PC-9 (cell line): ENCODE measurements around the gene TMUB1. TPM values are rescaled to one million over a fixed set of nuclear protein-coding genes. Genes with fewer than 3 reads are reported as not detected.

Experiments used
- BruUV-seq: library from RNA; stranded (reverse); fragments of 400-500 nt; replicated peaks from 2 replicates; lab custom pipeline; 2021; lab: Mats Ljungman, UMichigan
- CTCF ChIA-PET: fragments of 300-600 bp; sonication (Branson Sonifier 250); formaldehyde crosslinking; loops from one replicate; lab custom pipeline; 2022; ENCODE audit warnings: antibody characterized with exemption; lab: Charles Lee
- POLR2A ChIA-PET: fragments of 300-600 bp; sonication (Branson Sonifier 250); formaldehyde crosslinking; loops from one replicate; lab custom pipeline; 2022; ENCODE audit warnings: antibody characterized with exemption; ENCODE audit not compliant: unreplicated experiment; lab: Charles Lee
- DNase-seq, 2 experiments: peaks; one replicate each; pipeline versions ENCODE4 v3.0.0 to v3.0.0-alpha.2; 2015 to 2022; ENCODE audit warnings: mixed read lengths in 1 of 2
- H2AFZ ChIP-seq: fragments of 200-600 bp; sonication (generic); 2 replicates; pipeline ENCODE4 v1.8.1; 2017; ENCODE audit warnings: antibody characterized with exemption
- H3F3A ChIP-seq: fragments of 200-600 bp; sonication (generic); 2 replicates; pipeline ENCODE4 v1.8.1; 2017; ENCODE audit warnings: antibody characterized with exemption, mild to moderate bottlenecking, low read depth; ENCODE audit not compliant: insufficient read depth
- H3K27ac ChIP-seq: fragments of 200-600 bp; sonication (generic); 2 replicates; pipeline ENCODE4 v1.6.1; 2016; ENCODE audit warnings: mixed run types
- H3K27me3 ChIP-seq: fragments of 200-600 bp; sonication (generic); 2 replicates; pipeline ENCODE4 v1.6.1; 2016; ENCODE audit warnings: low read depth, mixed run types; ENCODE audit not compliant: insufficient read depth
- H3K36me3 ChIP-seq: fragments of 200-600 bp; sonication (generic); 2 replicates; pipeline ENCODE4 v1.6.1; 2016; ENCODE audit warnings: low read depth, mixed run types
- H3K4me1 ChIP-seq: fragments of 200-600 bp; sonication (generic); replicated peaks from 2 replicates; pipeline ENCODE4 v1.6.1; 2016; ENCODE audit warnings: mixed run types; ENCODE audit not compliant: insufficient read depth
- H3K4me2 ChIP-seq: fragments of 200-600 bp; sonication (generic); 2 replicates; pipeline ENCODE4 v1.6.1; 2017; ENCODE audit warnings: mixed run types
- H3K4me3 ChIP-seq: fragments of 200-600 bp; sonication (generic); 2 replicates; pipeline ENCODE4 v1.6.1; 2016; ENCODE audit warnings: mixed run types
- H3K79me2 ChIP-seq: fragments of 200-600 bp; sonication (generic); 2 replicates; pipeline ENCODE4 v1.6.1; 2017; ENCODE audit warnings: low read depth, mixed run types
- H3K9me2 ChIP-seq: fragments of 200-600 bp; sonication (generic); 2 replicates; pipeline ENCODE4 v1.8.1; 2017; ENCODE audit warnings: mild to moderate bottlenecking; ENCODE audit not compliant: insufficient read depth
- H3K9me3 ChIP-seq: fragments of 200-600 bp; sonication (generic); 2 replicates; pipeline ENCODE4 v1.8.1; 2016; ENCODE audit warnings: low read depth; ENCODE audit not compliant: insufficient read depth
- H4K20me1 ChIP-seq: fragments of 200-600 bp; sonication (generic); 2 replicates; pipeline ENCODE4 v1.8.1; 2017; ENCODE audit not compliant: insufficient read depth
- EZH2 ChIP-seq: fragments of 200-600 bp; sonication (generic); IDR thresholded peaks from 2 replicates; pipeline ENCODE4 v1.8.0; 2017; ENCODE audit warnings: antibody characterized with exemption, low read depth
- intact Hi-C: fragments of 100-400 bp; cut with micrococcal nuclease; formaldehyde crosslinking; loops from one replicate; pipeline ENCODE4 v1.10.0; 2022; ENCODE audit not compliant: unreplicated experiment
- total RNA-seq: library from RNA; stranded (reverse); gene quantifications from 2 replicates; pipeline ENCODE4 v1.2.3, GENCODE V29; 2021
- TF ChIP-seq, protein P1 (sequence below): fragments of 200-600 bp; sonication (generic); conservative IDR thresholded peaks from 2 replicates; pipeline ENCODE4 v1.6.1; 2017; ENCODE audit warnings: mixed run types, antibody characterized with exemption, mild to moderate bottlenecking, moderate library complexity

Gene TMUB1
- total RNA-seq, 1 experiment from 2014 or later: 87.8 TPM

DNA sequence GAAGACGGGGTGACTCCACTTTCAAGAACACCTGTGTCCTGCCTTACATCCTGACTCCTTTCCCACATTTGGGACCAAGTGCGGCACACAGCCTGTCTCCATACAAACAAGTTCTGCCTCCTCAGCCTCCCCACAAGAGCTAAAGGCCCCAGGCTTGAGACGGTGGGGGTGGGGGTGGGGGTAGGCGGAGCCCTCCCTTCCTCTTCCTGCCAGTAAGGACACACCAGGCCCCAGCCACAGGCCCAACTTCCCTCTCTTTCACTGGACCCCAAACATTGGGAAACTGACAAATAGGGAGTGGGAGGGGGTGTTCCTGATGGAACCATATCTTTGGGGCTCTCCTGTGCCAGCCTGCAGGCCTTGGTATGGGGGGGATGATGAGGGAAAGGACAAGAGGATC, 30.2 kb downstream of the TMUB1 start:
- ChIA-PET CTCF (interaction anchor here (0.6 kb wide), 2 partner anchors 151 to 203 kb away, joined by 5 to 7 read pairs; no protein-coding TSS in a partner anchor), POLR2A (interaction anchor here (0.7 kb wide), 1 partner anchor 172 kb away, joined by 7 read pairs; no protein-coding TSS in a partner anchor)
- Histone ChIP-seq H3K4me3 (no peak overlapping the region), H3K9me3 (no peaks in the 10 kb centered on the region), H3K9me2 (no peaks in the 10 kb centered on the region), H4K20me1 (no peaks in the 10 kb centered on the region), H3K4me1 (peaks cover 6% of the 10 kb centered on the region), H3K79me2 (no peaks in the 10 kb centered on the region), H3K27me3 (no peaks in the 10 kb centered on the region), H2AFZ (no peak overlapping the region), H3F3A (peaks cover 17% of the 10 kb centered on the region; the same call in 1 of the 2 replicates), H3K4me2 (no peak overlapping the region), H3K36me3 (no peaks in the 10 kb centered on the region), H3K27ac (no peak overlapping the region)
- intact Hi-C loops: no loop called here
- no peak for TF ChIP-seq EZH2
- TF ChIP-seq, protein P1, sequence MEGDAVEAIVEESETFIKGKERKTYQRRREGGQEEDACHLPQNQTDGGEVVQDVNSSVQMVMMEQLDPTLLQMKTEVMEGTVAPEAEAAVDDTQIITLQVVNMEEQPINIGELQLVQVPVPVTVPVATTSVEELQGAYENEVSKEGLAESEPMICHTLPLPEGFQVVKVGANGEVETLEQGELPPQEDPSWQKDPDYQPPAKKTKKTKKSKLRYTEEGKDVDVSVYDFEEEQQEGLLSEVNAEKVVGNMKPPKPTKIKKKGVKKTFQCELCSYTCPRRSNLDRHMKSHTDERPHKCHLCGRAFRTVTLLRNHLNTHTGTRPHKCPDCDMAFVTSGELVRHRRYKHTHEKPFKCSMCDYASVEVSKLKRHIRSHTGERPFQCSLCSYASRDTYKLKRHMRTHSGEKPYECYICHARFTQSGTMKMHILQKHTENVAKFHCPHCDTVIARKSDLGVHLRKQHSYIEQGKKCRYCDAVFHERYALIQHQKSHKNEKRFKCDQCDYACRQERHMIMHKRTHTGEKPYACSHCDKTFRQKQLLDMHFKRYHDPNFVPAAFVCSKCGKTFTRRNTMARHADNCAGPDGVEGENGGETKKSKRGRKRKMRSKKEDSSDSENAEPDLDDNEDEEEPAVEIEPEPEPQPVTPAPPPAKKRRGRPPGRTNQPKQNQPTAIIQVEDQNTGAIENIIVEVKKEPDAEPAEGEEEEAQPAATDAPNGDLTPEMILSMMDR: no peak
- BruUV-seq: no TSS peak
- no peak for DNase-seq

DNA sequence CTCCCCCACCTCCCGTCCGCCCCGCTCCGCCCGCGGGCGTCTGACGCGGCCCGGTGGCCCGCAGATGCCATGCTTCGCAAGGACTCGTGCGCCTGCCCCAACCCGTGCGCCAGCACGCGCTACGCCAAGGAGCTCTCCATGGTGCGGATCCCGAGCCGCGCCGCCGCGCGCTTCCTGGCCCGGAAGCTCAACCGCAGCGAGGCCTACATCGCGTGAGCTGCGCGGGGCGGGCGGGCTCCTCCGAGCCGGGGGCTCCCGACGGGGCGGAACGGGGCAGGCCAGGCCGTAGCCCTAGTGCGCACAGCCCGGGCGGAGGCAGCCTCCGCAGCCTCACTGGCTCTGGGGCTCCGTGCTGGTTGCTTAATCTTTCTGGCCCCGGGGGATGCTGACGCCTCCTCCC, 32.2 kb downstream of the TMUB1 start:
- Histone ChIP-seq H3K9me2 (no peaks in the 10 kb centered on the region), H3K4me1 (peaks cover 18% of the 10 kb centered on the region), H3K27ac (no peak overlapping the region), H3K4me2 (no peak overlapping the region), H3K36me3 (no peaks in the 10 kb centered on the region), H3K9me3 (no peaks in the 10 kb centered on the region), H3F3A (peaks cover 26% of the 10 kb centered on the region; the same call in 1 of the 2 replicates), H3K4me3 (no peak overlapping the region), H4K20me1 (no peaks in the 10 kb centered on the region), H2AFZ (no peak overlapping the region), H3K27me3 (no peaks in the 10 kb centered on the region), H3K79me2 (no peaks in the 10 kb centered on the region)
- TF ChIP-seq, protein P1: no peak
- TF ChIP-seq EZH2: no peak
- DNase-seq: no peak
- ChIA-PET POLR2A (no interaction called here), CTCF (no interaction called here)
- no TSS peak for BruUV-seq
- intact Hi-C loops: no loop called here

DNA sequence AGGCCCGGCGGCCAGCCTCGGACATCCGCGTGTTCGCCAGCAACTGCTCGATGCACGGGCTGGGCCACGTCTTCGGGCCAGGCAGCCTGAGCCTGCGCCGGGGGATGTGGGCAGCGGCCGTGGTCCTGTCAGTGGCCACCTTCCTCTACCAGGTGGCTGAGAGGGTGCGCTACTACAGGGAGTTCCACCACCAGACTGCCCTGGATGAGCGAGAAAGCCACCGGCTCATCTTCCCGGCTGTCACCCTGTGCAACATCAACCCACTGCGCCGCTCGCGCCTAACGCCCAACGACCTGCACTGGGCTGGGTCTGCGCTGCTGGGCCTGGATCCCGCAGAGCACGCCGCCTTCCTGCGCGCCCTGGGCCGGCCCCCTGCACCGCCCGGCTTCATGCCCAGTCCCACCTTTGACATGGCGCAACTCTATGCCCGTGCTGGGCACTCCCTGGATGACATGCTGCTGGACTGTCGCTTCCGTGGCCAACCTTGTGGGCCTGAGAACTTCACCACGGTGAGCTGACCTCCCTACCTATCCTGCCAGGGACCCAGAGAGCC, 34.3 kb downstream of the TMUB1 start:
- Histone ChIP-seq H3F3A (peaks cover 18% of the 10 kb centered on the region; the same call in 1 of the 2 replicates), H3K9me3 (no peaks in the 10 kb centered on the region), H3K27ac (no peak overlapping the region), H3K27me3 (no peaks in the 10 kb centered on the region), H3K4me3 (no peak overlapping the region), H3K9me2 (no peaks in the 10 kb centered on the region), H3K79me2 (no peaks in the 10 kb centered on the region), H3K4me1 (peaks cover 18% of the 10 kb centered on the region), H4K20me1 (no peaks in the 10 kb centered on the region), H3K36me3 (no peaks in the 10 kb centered on the region), H2AFZ (no peak overlapping the region), H3K4me2 (no peak overlapping the region)
- TF ChIP-seq, protein P1: no peak
- no peak for TF ChIP-seq EZH2
- ChIA-PET CTCF (interaction anchor here (0.7 kb wide), 1 partner anchor 309 kb away, joined by 17 read pairs; no protein-coding TSS in a partner anchor), POLR2A (no interaction called here)
- no peak for DNase-seq
- intact Hi-C loops: no loop called here
- BruUV-seq: no TSS peak
